Measurements from ENCODE around the gene CCER1. TPM values are rescaled to one million over a fixed set of nuclear protein-coding genes. Genes with fewer than 3 reads are reported as not detected.

CCER1 gene
- total RNA-seq, 4 donors from 2014 or later = not detected

DNA sequence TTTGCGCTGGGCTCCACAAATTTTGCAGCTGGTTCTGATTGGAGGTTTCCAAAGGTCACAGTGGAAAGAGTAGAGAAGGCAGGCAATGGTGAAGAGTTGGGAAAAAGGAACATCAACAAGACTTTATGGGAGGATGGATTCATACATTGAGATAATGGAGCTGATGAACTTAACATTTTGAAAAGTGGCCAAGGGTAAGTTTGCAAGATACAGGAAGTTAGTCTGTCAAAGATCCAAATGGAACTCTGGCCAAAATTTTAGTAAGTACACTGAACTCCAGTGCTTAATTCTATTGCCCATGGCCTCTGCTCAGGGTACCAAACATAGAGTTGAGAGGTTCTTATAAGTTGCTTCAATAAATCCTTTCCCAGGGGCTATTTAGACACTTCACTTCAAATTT is 15.6 kb downstream of the CCER1 start:
- Histone ChIP-seq H3K27ac (no peak overlapping the region), H3K36me3 (no peaks in the 10 kb centered on the region), H3K4me3 (no peak overlapping the region), H3K27me3 (no peaks in the 10 kb centered on the region), H3K9me3 (no peaks in the 10 kb centered on the region), H3K4me1 (no peaks in the 10 kb centered on the region)
- DNase-seq = no peak
- TF ChIP-seq POLR2A (IDR thresholded peaks at IDR 0.05) = no peak
- TF ChIP-seq, protein P1, sequence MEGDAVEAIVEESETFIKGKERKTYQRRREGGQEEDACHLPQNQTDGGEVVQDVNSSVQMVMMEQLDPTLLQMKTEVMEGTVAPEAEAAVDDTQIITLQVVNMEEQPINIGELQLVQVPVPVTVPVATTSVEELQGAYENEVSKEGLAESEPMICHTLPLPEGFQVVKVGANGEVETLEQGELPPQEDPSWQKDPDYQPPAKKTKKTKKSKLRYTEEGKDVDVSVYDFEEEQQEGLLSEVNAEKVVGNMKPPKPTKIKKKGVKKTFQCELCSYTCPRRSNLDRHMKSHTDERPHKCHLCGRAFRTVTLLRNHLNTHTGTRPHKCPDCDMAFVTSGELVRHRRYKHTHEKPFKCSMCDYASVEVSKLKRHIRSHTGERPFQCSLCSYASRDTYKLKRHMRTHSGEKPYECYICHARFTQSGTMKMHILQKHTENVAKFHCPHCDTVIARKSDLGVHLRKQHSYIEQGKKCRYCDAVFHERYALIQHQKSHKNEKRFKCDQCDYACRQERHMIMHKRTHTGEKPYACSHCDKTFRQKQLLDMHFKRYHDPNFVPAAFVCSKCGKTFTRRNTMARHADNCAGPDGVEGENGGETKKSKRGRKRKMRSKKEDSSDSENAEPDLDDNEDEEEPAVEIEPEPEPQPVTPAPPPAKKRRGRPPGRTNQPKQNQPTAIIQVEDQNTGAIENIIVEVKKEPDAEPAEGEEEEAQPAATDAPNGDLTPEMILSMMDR (IDR thresholded peaks at IDR 0.05) = no peak

DNA sequence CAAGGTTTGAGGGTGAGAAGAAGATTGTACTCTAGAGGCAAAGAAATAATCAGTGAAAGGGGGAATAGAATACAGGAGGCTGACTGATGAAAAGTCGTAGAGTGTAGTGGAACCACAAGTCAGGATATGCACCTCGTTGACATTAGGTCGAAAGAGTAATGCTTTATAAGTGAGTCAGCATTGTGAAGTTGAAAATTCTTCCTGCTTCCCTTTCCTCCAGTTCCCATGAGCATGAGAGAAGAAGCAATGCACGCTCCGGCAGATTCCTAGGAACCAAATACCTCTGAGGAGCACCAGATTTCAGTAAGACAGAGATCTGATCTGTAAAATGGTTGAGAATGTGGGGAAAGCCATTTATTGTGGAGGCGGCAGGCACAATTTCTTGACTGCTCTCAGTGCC is 16.5 kb downstream of the CCER1 start:
- Histone ChIP-seq H3K27ac (no peak overlapping the region), H3K4me3 (no peak overlapping the region), H3K36me3 (no peaks in the 10 kb centered on the region), H3K27me3 (no peaks in the 10 kb centered on the region), H3K4me1 (no peaks in the 10 kb centered on the region), H3K9me3 (no peaks in the 10 kb centered on the region)
- no peak for TF ChIP-seq POLR2A (IDR thresholded peaks at IDR 0.05)
- TF ChIP-seq, protein P1 (IDR thresholded peaks at IDR 0.05) = no peak
- DNase-seq = no peak

DNA sequence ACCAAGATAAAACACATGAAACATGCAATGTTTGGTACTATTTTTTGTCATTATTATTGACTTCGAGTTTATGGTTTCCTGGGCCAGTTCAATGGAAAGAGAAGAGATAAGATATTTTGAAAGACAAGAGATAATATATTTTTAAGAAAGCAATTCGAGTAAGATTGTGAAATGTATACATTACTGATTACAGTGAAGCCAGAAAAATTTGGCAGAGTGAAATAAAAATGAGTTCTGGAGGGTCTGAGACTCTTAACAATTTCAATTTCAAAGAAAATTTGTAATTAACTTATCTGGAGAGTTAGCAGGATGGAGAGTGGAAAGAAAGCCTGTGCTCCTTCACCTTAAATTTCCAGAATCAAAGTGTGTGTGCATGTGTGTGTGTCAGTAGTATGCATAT is 17.3 kb downstream of the CCER1 start:
- no peaks in the 10 kb centered on the region for H3K36me3 ChIP-seq

DNA sequence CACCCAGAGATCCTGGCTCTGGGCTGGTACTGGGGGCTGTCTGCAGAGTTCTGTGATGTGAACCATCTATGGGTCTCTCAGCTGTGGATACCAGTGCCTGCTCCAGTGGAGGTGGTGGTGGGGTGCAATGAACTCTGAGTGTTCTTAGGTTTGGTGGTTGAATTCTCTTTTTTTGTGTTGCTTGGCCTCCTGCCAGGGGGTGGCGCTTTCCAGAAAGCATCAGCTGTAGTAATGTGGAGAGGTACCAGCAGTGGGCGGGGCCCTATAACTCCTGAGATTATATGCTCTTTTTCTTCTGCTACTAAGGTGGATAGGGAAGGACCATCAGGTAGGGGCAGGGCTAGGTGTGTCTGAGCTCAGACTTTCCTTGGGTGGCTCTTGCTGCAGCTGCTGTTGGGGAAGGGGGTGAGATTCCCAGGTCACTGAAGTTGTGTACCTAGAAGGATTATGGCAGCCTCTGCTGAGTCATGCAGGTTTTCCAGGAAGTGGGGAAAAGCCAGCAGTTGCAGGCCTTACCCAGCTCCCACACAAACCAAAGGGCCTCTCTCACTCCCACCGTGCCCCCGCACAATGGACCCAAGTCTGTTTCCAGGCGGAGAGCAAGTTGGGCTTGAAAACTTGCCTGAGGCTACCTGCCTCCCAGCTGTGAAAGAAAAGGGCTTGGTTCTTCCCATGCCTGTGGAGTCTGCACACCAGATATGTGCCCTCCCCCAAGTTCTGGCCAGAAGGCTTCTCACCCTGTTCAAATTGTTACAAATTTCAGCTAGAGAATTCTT is 18.6 kb downstream of the CCER1 start:
- DNase-seq = no peak
- H3K27me3 ChIP-seq = no peaks in the 10 kb centered on the region
- TF ChIP-seq POLR2A (IDR thresholded peaks at IDR 0.05) = no peak
- no peaks in the 10 kb centered on the region for H3K9me3 ChIP-seq
- no peak overlapping the region for H3K27ac ChIP-seq
- no peaks in the 10 kb centered on the region for H3K4me1 ChIP-seq
- no peak overlapping the region for H3K4me3 ChIP-seq
- H3K36me3 ChIP-seq = no peaks in the 10 kb centered on the region

More for the DNA sequence above, 17.3 kb downstream of the CCER1 start:
- no peak for DNase-seq
- Histone ChIP-seq H3K4me3 (no peak overlapping the region), H3K27ac (no peak overlapping the region), H3K4me1 (no peaks in the 10 kb centered on the region), H3K27me3 (no peaks in the 10 kb centered on the region), H3K9me3 (no peaks in the 10 kb centered on the region)
- TF ChIP-seq POLR2A (IDR thresholded peaks at IDR 0.05) = no peak
- TF ChIP-seq, protein P1 (IDR thresholded peaks at IDR 0.05) = no peak

DNA sequence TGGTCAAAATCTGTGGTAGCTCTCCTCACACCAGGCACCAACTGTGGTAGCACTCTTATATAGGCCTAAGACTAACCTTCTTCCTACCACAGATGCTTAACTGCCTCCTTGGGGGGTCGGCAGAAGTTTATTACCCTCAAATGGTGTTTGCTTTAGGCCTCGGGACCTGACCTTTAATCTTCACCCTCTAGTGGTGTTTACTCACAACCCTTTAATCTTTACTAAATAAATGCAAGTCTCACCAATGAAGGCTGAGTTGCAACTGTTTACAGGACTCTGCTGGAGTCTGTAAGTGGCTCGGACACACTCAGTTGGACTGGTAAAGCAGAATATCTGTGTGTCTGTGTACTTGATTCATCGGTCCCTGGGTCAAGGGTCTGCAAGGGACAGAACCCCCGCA is 29.4 kb downstream of the CCER1 start:
- no peaks in the 10 kb centered on the region for H3K36me3 ChIP-seq
- DNase-seq = no peak
- H3K27me3 ChIP-seq = no peaks in the 10 kb centered on the region
- H3K27ac ChIP-seq = no peak overlapping the region
- no peak overlapping the region for H3K4me3 ChIP-seq
- TF ChIP-seq, protein P1 (IDR thresholded peaks at IDR 0.05) = no peak
- no peak for TF ChIP-seq POLR2A (IDR thresholded peaks at IDR 0.05)
- H3K9me3 ChIP-seq = peaks cover 0 to 9% (median 0%) of the 10 kb centered on the region in 4 donors
- peaks cover 0 to 18% (median 0%) of the 10 kb centered on the region in 4 donors for H3K4me1 ChIP-seq

DNA sequence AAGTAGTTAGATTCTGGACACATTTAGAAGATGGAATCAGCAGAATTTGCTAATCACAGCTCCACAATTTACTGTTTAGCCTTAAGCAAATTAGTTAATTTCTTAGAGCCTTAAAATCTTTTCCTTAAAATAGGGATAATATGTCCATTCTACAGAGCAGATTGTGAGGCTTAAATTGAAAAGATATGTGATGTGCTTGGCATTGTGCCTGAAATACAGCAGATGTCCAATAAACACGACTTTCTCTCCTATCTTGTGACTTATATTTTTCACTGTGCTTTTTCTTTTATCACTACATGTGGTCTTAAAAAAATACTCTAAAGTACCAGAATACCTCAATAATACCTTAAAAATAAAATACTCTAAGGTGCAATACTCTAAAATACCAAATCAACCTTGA is 30.6 kb downstream of the CCER1 start:
- TF ChIP-seq, protein P1 (IDR thresholded peaks at IDR 0.05) = no peak
- no peak for DNase-seq
- Histone ChIP-seq H3K9me3 (peaks cover 0 to 7% (median 0%) of the 10 kb centered on the region in 4 donors), H3K27me3 (no peaks in the 10 kb centered on the region), H3K27ac (no peak overlapping the region), H3K4me3 (no peak overlapping the region), H3K36me3 (no peaks in the 10 kb centered on the region), H3K4me1 (peaks cover 0 to 18% (median 0%) of the 10 kb centered on the region in 4 donors)

All from Peyer's patch (tissue), 4 donors.